GM19324 (cell line): ENCODE measurements around the gene RMDN3.

Experiments
- ATAC-seq: cut with Tn5 transposase; IDR thresholded peaks from one replicate; pipeline ENCODE4 v1.9.1; 2021; ENCODE audit warnings: mild to moderate bottlenecking, moderate library complexity; ENCODE audit not compliant: unreplicated experiment, low FRiP score

RMDN3 gene, protein sequence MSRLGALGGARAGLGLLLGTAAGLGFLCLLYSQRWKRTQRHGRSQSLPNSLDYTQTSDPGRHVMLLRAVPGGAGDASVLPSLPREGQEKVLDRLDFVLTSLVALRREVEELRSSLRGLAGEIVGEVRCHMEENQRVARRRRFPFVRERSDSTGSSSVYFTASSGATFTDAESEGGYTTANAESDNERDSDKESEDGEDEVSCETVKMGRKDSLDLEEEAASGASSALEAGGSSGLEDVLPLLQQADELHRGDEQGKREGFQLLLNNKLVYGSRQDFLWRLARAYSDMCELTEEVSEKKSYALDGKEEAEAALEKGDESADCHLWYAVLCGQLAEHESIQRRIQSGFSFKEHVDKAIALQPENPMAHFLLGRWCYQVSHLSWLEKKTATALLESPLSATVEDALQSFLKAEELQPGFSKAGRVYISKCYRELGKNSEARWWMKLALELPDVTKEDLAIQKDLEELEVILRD

DNA sequence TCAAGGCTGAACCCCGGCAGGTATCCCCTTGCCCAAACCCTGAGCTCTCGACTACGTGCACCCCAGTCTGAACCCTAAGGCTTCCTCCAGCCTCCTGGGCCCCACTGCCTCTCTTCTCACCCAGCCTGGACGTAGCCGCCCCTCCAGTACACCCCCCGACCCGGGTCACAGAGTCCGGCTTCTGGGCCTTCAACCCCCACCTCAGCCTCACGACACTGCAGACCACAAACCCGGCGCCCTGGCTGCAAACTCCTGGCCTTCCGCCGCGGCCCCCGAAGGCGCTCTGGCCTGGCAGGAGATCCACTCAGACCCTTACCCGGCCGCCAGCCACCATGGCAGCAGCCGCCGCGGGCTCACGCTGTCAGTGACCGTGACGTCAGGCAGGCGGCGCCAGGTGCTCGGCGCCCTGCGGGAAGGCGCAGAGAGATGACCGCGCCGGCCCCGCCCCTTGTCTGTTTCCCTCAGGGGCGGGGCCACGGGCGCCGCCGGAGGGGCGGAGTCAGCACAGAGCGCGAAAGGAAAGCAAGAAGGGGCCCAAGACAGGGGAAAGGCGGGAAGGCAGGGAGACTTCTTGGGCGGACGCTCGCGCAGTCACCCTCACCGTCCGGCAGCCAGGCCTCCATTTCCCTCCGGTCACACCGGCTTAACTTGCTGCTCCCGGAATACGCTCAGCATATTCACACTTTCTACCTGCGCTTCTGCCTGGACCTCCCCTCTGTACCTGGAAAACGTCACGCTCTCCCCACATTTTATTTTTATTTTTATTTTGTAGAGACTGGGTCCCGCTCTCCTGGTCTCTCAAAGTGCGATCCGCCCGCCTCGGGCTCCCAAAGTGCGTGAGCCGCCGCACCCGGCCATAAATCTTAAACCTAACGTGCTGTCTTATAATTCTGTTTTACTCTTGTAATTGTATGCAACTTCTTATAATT is at the start of gene RMDN3:
Gene RMDN3 (minus strand): TSS at position 372 of the 929 bp plus-strand sequence. CDS start 471 bp downstream, outside the sequence.
- ATAC-seq: peak; percentile 89

DNA sequence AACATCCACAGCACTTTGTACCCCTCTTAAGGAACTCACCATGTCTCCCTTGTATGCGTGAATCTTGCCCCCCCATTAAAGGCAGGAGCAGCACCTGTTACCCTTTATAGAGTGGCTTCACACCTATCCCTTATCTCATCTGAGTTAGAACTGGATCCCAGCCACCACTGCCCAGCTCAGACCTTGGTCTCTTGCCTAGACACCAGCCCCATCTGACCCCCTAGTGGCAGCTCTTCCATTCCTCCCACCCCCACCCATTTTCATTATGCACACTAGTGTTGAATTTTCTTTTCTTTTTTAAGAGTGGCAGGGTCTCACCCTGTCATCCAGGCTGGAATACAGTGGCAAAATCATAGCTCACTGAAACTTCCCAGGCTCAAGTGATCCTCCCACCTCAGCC is 48.6 kb upstream of the RMDN3 start:
- ATAC-seq: no peak

DNA sequence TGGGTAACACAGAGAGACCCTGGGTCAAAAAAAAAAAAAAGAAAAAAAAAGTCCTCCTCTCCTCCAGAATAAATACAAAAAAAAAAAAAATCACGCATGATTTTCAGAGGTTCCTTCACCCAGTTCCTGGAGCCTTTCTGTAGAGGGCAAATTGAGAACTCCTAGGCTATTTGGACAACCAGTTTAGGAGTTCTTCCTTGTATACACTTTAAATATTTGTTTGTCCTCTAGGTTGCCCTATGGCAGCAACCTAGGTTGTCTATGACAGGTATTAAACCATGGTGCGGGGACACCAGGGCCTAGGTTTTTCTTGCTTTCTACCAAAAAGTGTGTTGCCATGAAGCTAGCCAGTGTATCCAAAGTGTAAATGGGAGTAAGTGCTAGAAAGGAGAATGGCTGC is 48.0 kb upstream of the RMDN3 start:
- ATAC-seq: no peak

DNA sequence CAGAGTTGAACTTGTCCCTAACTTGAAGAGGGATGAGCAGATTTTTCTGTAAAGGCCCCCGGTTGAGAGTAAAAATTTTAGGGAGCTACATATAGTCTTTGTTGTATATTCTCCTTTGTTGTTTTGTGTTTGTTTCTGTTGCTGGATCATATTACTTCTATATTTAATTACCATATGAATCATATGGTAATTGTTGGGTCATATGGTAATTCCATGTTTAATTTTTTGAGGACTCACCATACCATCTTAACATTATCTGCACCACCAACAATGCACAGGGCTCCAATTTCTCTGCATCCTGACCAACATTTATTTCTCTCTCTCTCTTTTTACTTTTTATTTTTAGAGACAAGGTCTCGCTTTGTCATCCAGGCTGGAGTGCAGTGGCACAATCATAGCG is 44.5 kb upstream of the RMDN3 start:
- no peak for ATAC-seq

DNA sequence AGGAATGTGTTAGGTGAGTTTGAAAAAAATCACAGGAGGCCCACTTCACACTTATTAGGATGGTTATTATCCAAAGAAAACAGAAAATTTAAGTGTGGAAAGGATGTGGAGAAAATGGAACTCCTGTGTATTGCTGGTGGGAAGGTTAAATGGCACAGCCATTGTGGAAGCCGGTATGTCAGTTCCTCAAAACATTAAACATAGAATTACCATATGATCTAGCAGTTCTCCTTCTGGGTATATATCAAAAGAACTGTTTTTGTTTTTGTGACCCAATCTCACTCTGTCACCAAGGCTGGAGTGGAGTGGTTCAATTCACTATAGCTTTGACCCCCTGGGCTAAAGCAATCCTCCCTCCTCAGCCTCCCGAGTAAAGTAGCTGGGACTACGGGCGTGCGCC is 41.5 kb upstream of the RMDN3 start:
- ATAC-seq: no peak

DNA sequence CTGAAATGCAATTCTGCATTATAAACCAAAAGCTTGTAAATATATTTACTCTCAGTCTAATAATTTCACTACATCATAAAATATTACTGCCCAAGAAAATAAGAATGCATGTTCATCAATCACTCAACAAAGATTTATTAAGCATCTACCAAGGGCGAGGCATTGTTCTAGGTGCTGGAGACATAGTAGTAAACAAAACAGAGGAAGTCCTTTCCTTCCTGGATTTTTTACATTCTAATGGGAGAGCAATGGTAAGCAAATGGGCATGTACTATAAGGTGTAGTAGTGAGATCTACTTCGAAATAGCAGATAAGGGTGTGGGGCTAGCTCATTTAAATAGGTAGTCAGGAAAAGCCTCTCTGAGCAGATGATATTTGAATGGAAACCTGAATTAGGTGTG is 41.0 kb upstream of the RMDN3 start:
- no peak for ATAC-seq

DNA sequence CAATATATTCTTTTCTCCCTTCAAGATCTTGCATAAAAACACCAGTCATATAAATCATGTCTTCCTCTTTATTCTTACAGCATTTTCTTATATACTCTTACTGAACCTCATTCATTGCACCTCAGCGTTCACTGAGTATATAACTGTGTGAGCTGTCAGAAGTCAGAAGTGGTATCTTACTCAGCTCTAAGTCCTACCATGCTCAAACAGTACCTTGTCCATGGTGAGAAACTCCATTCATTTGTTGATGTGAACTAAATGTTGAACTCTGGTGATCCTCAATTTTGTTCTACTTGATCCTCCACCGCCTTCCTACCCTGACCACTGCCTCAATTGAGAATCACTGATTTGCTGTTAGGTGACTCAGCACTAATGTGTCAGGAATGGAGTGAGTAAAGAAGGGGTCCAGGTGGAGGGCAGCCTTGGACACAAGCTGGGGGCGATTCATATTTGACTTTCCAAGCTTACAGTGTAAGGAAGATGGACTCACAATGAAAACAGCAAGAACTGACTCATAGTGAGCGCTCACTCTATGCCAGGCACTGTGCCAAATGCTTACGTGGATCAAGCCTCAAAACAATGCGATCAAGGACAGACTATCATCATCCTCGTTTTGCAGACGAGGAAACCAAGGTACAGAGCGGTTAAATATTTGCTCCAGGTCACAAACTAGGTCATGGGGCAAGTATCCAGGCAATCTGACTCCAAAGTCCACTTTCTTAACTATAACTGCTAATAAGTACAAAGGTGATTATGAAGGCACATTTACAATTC is 38.3 kb upstream of the RMDN3 start:
- no peak for ATAC-seq

DNA sequence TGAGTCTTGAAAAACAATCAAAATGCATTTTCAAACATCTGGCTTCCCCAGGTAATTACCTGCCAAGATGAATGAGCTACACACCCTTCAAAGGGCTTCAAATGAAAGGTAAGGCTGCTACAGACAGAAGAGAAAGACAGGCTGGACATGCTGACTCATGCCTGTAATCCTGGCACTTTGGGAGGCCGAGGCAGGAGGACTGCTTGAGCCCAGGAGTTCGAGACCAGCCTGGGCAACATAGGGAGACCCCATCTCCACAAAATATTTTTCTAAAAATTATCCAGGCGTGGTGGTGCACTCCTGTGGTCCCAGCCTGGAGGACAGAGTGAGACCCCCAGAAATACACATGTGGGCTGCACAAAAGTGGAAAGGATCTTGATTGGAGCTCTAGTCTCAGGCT is 37.3 kb upstream of the RMDN3 start:
- no peak for ATAC-seq

DNA sequence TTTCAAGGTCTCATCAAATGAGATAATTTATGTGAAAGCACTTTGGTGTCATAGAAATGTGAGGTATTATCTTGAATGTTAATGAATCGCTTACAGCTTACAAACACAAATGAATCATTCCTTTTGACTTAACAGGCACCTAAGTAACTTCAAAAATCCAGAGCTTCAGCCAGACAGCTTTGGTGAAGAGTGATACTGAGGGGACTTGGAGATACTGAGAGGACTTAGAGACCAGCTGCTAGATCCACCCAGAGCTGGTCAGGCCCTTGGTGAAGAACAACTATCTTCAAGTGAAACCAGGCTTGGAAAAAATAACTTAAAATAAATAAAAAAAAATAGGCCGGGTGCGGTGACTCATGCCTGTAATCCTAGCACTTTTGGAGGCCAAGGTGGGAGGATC is 35.7 kb upstream of the RMDN3 start:
- ATAC-seq: no peak

DNA sequence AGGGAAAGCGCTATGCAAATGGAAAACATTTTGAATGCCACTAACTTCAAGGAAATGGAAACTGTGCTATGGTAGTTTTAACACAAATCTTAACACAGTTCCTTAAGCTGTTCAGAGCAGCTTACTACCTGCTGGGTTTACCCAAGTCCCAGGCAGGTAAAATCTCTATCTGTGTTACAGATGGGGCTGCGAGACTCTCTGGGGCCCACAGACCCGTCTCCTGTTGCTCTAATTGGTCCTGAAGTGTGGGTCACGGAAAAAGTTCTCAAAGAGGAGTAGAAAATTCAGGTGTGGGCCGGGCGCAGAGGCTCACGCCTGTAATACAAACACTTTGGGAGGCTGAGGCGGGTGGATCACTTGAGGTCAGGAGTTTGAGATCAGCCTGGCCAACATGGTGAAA is 34.9 kb upstream of the RMDN3 start:
- ATAC-seq: no peak

DNA sequence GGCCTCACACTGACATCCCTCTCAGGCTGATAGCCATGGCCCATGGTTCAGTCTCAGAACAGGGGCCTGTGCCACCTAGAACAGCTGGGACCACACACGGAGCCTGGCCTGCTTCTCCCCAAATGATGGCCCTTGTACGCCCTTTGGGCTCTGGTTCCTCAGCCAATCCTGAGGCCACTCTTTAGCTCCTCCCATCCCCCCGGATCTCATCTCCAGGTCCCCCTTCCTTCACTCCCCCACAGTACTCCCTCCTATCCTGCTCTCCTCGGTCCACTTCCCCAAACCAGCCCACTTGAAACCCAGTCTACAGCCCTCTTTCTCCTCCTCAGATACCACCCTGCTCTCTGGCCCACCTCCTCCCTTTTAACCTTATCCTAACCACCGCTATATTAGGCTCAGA is 34.1 kb upstream of the RMDN3 start:
- no peak for ATAC-seq

DNA sequence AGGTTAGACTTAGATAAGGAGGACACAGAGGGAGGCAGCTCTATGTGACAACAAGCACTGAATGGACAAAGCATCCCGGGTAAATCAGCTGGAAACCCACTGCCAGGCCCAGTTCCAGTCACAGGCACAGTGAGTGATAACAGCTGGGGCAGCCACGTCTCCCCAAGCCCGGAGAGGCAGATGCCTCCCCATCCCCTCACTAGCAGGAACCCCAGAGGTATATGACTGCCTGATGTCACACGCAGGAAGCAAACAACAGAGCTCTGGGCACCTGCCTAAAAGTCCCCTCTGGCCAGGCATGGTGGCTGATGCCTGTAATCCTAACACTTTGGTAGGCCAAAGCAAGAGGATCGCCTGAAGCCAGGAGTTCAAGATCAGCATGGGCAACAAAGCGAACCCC is 32.9 kb upstream of the RMDN3 start:
- ATAC-seq: no peak

DNA sequence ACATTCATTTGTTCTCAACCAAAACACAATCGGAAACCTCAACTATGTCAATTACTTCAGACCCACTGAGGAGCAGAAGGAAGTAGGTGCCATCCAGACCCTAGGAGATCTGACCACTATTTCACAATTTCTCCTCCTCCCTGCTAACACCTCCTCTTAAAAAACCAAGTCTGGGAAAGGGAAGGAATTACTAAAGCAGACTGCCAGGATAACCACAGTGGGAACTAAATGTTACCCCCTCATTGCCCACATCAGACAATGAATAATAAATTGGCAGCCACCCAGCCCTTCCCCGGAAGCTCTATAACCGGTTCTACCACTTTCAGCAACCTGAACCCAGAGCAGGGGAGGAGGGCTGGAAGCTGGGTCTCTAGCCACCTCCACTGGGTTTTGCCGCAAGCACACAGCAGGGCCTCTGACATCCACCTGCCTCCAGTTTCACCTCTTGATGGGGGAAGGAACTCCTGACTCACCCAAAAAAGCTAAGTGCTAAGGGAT is 32.3 kb upstream of the RMDN3 start:
- no peak for ATAC-seq

DNA sequence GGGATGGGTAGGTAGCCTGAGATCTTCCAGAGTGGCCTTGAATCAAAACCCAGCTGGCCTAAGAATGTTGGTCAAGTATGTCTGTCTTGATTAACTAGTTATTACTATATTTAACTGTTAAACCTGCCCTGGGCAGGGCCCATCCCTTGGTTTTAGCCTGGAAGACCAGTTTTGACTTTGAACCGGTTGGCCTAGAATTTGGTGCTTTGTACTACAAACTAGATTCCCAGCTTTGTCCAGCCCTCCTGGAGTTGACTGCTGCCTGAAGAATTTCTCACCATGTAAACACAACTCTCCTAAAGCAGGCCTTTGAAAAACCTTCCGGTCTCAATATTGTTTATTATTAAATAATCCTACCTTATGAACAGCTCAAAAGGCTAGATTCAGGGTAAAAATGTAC is 30.8 kb upstream of the RMDN3 start:
- ATAC-seq: no peak

DNA sequence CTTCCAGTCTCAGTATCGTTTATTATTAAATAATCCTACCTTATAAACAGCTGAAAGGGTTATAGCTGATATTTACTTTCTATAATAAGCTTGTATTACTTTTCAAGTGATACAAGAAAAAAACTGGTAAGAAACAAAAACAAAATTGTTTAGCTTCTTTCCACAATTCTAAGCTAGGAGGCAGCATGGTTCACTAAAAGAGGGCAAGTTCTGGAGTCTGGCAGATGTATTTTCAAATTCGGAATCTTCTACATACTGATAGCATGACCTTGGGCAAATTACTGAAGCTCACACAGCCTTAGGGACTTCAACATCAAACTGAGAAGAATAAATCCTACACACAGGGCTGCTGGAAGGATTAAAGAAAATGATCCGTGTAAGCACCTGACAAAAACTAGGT is 30.1 kb upstream of the RMDN3 start:
- no peak for ATAC-seq

DNA sequence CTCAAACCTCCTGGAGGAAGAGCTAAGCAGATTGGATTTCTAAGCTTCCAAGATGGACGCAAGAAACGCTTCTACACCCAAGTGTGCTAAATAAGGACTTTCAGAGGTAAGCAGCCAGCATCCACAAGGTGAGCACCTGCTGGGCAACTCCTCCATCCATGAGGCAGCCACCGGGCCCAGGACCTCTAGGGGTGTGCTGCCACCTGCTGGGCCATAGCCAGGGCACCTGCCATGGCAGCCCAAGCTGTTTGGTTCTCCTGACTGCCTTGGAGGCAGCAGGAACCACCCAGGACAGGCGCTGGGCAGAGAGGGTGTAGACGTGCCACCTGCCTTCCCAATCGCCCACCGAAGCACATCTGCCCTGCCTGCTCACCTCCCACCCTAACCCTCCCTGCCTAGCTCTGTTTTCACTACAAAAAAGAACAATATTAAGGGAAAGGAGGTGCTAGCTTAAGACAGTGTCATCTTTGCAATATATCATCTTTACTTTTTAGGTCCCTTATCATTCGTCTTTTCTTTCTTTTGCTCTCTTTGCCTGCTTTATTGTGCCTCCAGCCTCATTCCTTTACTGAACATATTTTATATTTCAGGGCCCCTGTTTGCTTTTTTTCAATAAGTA is 27.7 kb upstream of the RMDN3 start:
- peak; percentile 62 for ATAC-seq

DNA sequence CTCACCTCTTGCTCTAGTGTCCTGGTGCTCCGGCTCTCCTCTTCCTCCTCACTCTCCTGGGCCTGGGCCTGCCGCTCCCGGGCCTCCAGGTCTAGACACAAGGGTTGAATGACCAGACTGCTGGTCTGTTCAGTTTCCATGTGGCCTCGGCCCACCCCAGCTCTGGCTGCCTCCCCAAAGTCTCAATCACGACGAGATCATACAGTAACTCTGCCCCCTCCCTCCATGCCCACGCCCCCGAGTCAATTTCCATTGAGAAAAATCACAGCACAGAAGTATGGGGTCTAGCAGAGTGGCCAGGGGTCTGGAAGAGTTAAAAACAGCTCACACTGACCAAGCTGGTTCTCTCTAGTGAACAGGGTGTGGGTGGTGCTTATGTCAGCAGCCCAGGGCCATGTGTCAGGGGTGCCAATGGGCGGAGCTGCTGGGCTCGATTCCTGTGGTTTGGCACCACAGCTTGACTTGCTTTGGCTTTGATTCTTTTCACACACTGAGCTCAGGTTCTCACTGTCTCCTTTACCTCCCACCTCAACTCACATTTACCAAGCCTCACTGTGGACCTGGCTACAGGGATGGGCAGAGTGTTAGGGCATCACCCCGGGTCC is 21.6 kb upstream of the RMDN3 start:
- no peak for ATAC-seq

DNA sequence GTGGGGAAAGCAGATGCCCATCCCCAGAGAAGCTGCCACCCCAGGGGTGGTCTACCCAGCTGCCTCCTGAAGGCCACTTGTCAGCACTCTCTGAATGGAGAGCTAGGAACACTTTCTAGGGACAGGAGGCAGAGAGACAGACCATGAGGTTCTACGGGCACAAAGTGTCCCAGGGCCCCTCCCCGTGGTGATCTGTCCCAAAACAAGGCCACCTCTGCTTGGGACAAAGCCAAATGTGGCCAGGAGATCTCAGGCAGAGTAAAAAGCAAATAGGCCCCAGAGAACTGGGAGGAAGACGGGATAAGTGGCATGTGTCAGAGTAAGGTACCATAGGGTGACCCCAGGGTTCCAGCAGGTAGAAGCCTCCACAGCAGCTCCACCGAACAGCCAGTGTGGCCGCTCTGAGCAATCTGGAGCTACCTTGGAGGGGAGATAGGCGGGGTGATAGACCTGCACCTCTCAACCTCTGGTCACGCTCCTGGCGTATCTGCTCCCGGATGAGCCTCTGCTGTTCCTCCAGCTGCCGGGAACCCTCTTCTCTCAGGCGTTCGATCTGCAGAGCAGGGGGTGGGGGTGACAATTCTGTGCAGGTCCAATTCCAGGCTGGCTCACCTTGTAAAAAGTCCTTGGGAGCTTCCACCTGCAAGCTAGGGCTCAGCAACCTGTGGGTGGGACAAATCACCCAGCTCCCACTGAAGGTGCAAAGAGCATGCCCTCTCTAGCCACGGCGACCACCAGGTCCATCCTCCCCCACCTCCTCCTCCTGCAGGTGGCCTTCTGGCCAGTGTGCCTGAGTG is 20.9 kb upstream of the RMDN3 start:
- no peak for ATAC-seq

DNA sequence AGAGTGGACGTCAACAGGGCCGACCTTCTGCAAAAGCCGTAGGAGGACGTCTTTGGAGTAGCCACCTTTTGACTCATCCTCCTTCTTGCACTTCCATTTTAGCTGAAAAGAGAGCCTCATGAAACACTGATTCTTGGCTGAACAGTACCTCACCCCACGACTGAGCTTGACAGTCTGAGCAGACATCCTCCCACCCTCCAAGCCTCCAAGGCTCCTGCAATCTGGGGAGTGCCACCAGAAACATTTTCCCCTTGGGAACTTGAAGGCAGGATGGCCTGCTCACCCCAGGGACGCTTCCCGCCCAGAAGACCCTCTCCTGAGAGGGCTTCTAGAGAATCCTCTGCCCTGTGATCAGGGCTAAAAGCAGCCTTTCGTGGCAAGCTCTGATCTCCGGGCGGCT is 20.0 kb upstream of the RMDN3 start:
- ATAC-seq: no peak
